GM23248 (cell line): Measurements from ENCODE around the gene POLD1.

Experiments used
- EZH2 ChIP-seq: fragments of 200-600 bp; sonication (generic); IDR thresholded peaks from 2 replicates; pipeline ENCODE4 v1.6.1; 2018; ENCODE audit warnings: antibody characterized with exemption, mild to moderate bottlenecking; ENCODE audit not compliant: insufficient read depth, poor library complexity, severe bottlenecking
- EZH2phosphoT487 ChIP-seq: fragments of 200-600 bp; sonication (generic); IDR thresholded peaks from 2 replicates; pipeline ENCODE4 v1.6.1; 2018; ENCODE audit warnings: antibody characterized with exemption, moderate library complexity, mild to moderate bottlenecking, low read depth; ENCODE audit not compliant: insufficient read depth

DNA sequence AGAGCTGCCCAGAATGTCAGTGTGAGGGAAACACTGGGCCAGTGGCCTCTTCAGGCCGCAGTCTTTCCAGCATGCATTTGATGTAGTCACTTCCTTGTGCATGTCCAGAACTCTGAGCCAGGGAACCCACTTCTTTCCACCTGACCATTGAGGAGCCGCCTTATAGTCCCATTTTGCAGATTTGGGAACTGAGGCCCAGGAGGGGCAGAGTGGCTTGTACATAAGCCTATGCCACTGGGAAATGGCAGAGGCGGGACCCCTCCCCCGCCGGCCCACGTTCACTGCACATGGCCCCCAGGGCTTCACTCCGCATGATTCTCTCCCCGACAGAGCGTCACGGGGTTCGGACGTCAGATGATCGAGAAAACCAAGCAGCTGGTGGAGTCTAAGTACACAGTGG is 28.9 kb downstream of the POLD1 start:
- TF ChIP-seq EZH2 (no peak), EZH2phosphoT487 (no peak)
